PC-9 (cell line): ENCODE data around the gene CUX1.

Experiments
- CTCF ChIP-seq: fragments of 200-600 bp; sonication (generic); conservative IDR thresholded peaks from 2 replicates; pipeline ENCODE4 v1.6.1; 2017; ENCODE audit warnings: mixed run types, antibody characterized with exemption, mild to moderate bottlenecking, moderate library complexity
- EZH2 ChIP-seq: fragments of 200-600 bp; sonication (generic); IDR thresholded peaks from 2 replicates; pipeline ENCODE4 v1.8.0; 2017; ENCODE audit warnings: antibody characterized with exemption, low read depth

GRCh38 chr7:102030696-102031095, 213.3 kb downstream of the CUX1 start:
- no peak for TF ChIP-seq CTCF
- no peak for TF ChIP-seq EZH2
